BLaER1 treated with 17β-estradiol and CSF1 and Interleukin-3, amounts not matched to agents 10 nM and 100 nM (cell line): ENCODE results near the gene MBD3L2B.
A peak's percentile ranks its signal among the peaks of the same experiment; 100 is the strongest.

Experiments used
- H3K27ac ChIP-seq, 11 experiments: shearing (Covaris generic); formaldehyde crosslinking; 2 replicates each; pipeline ENCODE4 v1.8.1; 2022
- H3K27me3 ChIP-seq, 11 experiments: shearing (Covaris generic); formaldehyde crosslinking; 2 replicates each; pipeline ENCODE4 v1.8.1; 2022
- H3K36me3 ChIP-seq, 11 experiments: shearing (Covaris generic); formaldehyde crosslinking; 2 replicates each; pipeline ENCODE4 v1.8.1; 2022
- H3K4me1 ChIP-seq, 10 experiments: shearing (Covaris generic); formaldehyde crosslinking; 2 replicates each; pipeline ENCODE4 v1.8.1; 2022
- H3K4me2 ChIP-seq, 11 experiments: shearing (Covaris generic); formaldehyde crosslinking; 2 replicates each; pipeline ENCODE4 v1.8.1; 2022
- H3K4me3 ChIP-seq, 10 experiments: shearing (Covaris generic); formaldehyde crosslinking; 2 replicates each; pipeline ENCODE4 v1.8.1; 2022
- H3K9ac ChIP-seq, 11 experiments: shearing (Covaris generic); formaldehyde crosslinking; 2 replicates each; pipeline ENCODE4 v1.8.1; 2022
- H3K9me3 ChIP-seq, 11 experiments: shearing (Covaris generic); formaldehyde crosslinking; replicated peaks in 1 of 11; 2 replicates each; pipeline ENCODE4 v1.8.1; 2022
- H4K20me1 ChIP-seq, 11 experiments: shearing (Covaris generic); formaldehyde crosslinking; 2 replicates each; pipeline ENCODE4 v1.8.1; 2022
- Cebpa-rat ChIP-seq, 11 experiments: shearing (Covaris generic); IDR thresholded peaks; 2 replicates each; pipeline ENCODE4 v1.8.1; 2022

MBD3L2B gene

GRCh38 chr19:6997679-6998445 is 23.4 kb downstream of the MBD3L2B start:
- no peaks in the 10 kb centered on the region for H4K20me1 ChIP-seq
- peak overlapping the region in 3 of 11 experiments; percentile 57 to 65 (median 57); a peak in 5 of 22 replicates for H3K27ac ChIP-seq
- H3K9ac ChIP-seq: peak overlapping the region in 3 of 11 experiments; percentile 28 to 59 (median 54); a peak in 5 of 22 replicates
- peaks cover 5 to 38% (median 12%) of the 10 kb centered on the region in 11 experiments; a peak in 14 of 22 replicates for H3K9me3 ChIP-seq
- H3K4me2 ChIP-seq: peak overlapping the region in 5 of 11 experiments; percentile 31 to 94 (median 59); a peak in 10 of 22 replicates
- peak overlapping the region in 2 of 10 experiments; percentile 30 to 46; a peak in 4 of 20 replicates for H3K4me3 ChIP-seq
- TF ChIP-seq Cebpa-rat (IDR thresholded peaks at IDR 0.05): no peak
- H3K36me3 ChIP-seq: peaks cover 0 to 12% (median 0%) of the 10 kb centered on the region in 11 experiments; a peak in 2 of 22 replicates
- H3K27me3 ChIP-seq: no peaks in the 10 kb centered on the region
- H3K4me1 ChIP-seq: peaks cover 0 to 69% (median 15%) of the 10 kb centered on the region in 10 experiments; a peak in 13 of 20 replicates

DNA sequence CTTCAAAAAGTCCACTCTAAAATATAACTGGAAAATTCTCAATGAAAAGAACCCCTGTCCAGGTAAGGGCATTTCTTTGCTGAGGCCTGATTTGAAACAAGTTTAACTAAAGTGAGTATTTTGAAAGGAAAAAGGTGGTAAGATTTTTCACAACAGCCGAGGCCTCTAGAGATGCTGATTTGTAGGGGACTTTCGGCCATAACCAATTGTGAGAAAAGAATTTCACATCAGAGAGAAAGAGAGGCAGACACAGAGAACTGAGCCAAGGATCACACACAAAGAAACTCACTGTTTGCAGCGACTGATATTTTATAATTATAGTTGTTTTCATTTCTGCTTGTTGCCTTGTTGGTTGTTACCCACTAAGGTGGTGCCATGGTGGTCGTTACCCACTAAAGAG is 24.4 kb downstream of the MBD3L2B start:
- peak overlapping the region in 2 of 11 experiments; percentile 54 to 59; a peak in 2 of 22 replicates for H3K9ac ChIP-seq
- H3K27me3 ChIP-seq: no peaks in the 10 kb centered on the region
- peak overlapping the region in 2 of 10 experiments; percentile 30 to 46; a peak in 4 of 20 replicates for H3K4me3 ChIP-seq
- peaks cover 0 to 12% (median 0%) of the 10 kb centered on the region in 11 experiments; a peak in 2 of 22 replicates for H3K36me3 ChIP-seq
- H3K4me2 ChIP-seq: peak overlapping the region in 3 of 11 experiments; percentile 59 to 94 (median 91); a peak in 5 of 22 replicates
- H4K20me1 ChIP-seq: no peaks in the 10 kb centered on the region
- H3K4me1 ChIP-seq: peaks cover 0 to 59% (median 15%) of the 10 kb centered on the region in 10 experiments; a peak in 13 of 20 replicates
- no peak for TF ChIP-seq Cebpa-rat (IDR thresholded peaks at IDR 0.05)
- peaks cover 5 to 38% (median 12%) of the 10 kb centered on the region in 11 experiments; a peak in 14 of 22 replicates for H3K9me3 ChIP-seq
- H3K27ac ChIP-seq: peak overlapping the region in 3 of 11 experiments; percentile 57 to 65 (median 57); a peak in 4 of 22 replicates

GRCh38 chr19:6995054-6995453 is 26.2 kb downstream of the MBD3L2B start:
- H3K27me3 ChIP-seq: no peaks in the 10 kb centered on the region
- H3K4me2 ChIP-seq: no peak overlapping the region
- H3K4me1 ChIP-seq: peaks cover 0 to 53% (median 14%) of the 10 kb centered on the region in 10 experiments; a peak in 13 of 20 replicates
- peaks cover 5 to 38% (median 12%) of the 10 kb centered on the region in 11 experiments; a peak in 14 of 22 replicates for H3K9me3 ChIP-seq
- peaks cover 0 to 13% (median 0%) of the 10 kb centered on the region in 11 experiments; a peak in 2 of 22 replicates for H3K36me3 ChIP-seq
- no peaks in the 10 kb centered on the region for H4K20me1 ChIP-seq
- no peak overlapping the region for H3K4me3 ChIP-seq
- no peak for TF ChIP-seq Cebpa-rat (IDR thresholded peaks at IDR 0.05)
- H3K9ac ChIP-seq: no peak overlapping the region
- no peak overlapping the region for H3K27ac ChIP-seq

DNA sequence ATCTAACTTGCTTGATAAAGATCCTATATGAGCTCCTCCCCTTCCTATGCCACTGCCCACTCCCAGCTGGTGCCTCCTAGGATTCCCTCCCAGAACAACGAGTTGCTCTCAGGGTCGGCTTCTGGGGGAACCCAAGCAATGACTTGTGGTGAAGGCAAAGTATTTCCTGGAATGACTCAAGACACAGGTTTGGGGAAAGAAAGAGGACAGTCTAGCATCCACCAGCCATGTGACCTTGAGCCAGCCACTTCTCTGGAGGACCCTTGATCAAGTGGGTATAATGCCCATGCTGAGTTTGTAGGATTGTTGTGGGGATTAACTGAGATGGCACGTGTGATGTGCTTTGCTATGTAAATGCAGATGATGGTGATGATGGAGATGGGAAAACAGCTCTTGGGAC is 33.0 kb downstream of the MBD3L2B start:
- H3K27ac ChIP-seq: peak overlapping the region in 8 of 11 experiments; percentile 18 to 69 (median 47); a peak in 13 of 22 replicates
- no peak overlapping the region for H3K4me3 ChIP-seq
- no peak for TF ChIP-seq Cebpa-rat (IDR thresholded peaks at IDR 0.05)
- H3K4me1 ChIP-seq: peaks cover 0 to 38% (median 21%) of the 10 kb centered on the region in 10 experiments; a peak in 15 of 20 replicates
- peak overlapping the region in 8 of 11 experiments; percentile 15 to 82 (median 56); a peak in 13 of 22 replicates for H3K4me2 ChIP-seq
- H3K36me3 ChIP-seq: peaks cover 0 to 44% (median 0%) of the 10 kb centered on the region in 11 experiments; a peak in 6 of 22 replicates
- H3K9me3 ChIP-seq: peaks cover 34 to 56% (median 38%) of the 10 kb centered on the region in 11 experiments
- H3K27me3 ChIP-seq: no peaks in the 10 kb centered on the region
- H3K9ac ChIP-seq: no peak overlapping the region
- H4K20me1 ChIP-seq: no peaks in the 10 kb centered on the region

GRCh38 chr19:6987850-6988249 is 33.4 kb downstream of the MBD3L2B start:
- peak overlapping the region in 8 of 11 experiments; percentile 18 to 69 (median 47); a peak in 12 of 22 replicates for H3K27ac ChIP-seq
- H3K27me3 ChIP-seq: no peaks in the 10 kb centered on the region
- H3K4me2 ChIP-seq: peak overlapping the region in 8 of 11 experiments; percentile 15 to 82 (median 56); a peak in 13 of 22 replicates
- peaks cover 36 to 60% (median 42%) of the 10 kb centered on the region in 11 experiments for H3K9me3 ChIP-seq
- H3K4me1 ChIP-seq: peaks cover 0 to 38% (median 21%) of the 10 kb centered on the region in 10 experiments; a peak in 15 of 20 replicates
- H3K9ac ChIP-seq: no peak overlapping the region
- no peaks in the 10 kb centered on the region for H4K20me1 ChIP-seq
- TF ChIP-seq Cebpa-rat (IDR thresholded peaks at IDR 0.05): peak in 3 of 11 experiments; percentile 5 to 66 (median 41); a peak in 4 of 22 replicates
- no peak overlapping the region for H3K4me3 ChIP-seq
- H3K36me3 ChIP-seq: peaks cover 0 to 48% (median 0%) of the 10 kb centered on the region in 11 experiments; a peak in 6 of 22 replicates

DNA sequence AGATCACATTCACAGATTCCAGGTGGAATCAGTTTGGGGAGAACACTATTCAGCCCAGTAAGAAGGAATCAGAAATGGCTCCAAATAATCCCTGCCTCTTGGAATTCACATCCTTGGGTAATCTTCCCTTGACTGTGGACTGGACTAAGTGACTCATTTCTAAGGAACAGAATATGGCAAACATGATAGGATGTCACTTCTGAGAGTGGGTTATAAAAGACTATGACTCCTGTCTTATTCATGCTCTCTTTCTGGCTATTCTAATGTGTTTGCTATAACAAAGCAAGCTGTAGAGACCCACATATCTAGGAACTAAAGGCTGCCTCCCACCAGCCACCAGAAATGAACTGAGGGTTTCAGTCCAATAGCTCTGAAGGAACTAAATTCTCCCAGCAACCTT is 37.8 kb downstream of the MBD3L2B start:
- peaks cover 40 to 68% (median 52%) of the 10 kb centered on the region in 11 experiments for H3K9me3 ChIP-seq
- H3K9ac ChIP-seq: no peak overlapping the region
- H3K27ac ChIP-seq: no peak overlapping the region
- H3K4me2 ChIP-seq: no peak overlapping the region
- no peaks in the 10 kb centered on the region for H4K20me1 ChIP-seq
- H3K4me3 ChIP-seq: no peak overlapping the region
- no peak for TF ChIP-seq Cebpa-rat (IDR thresholded peaks at IDR 0.05)
- peaks cover 0 to 84% (median 0%) of the 10 kb centered on the region in 11 experiments; a peak in 6 of 22 replicates for H3K36me3 ChIP-seq
- H3K4me1 ChIP-seq: peaks cover 0 to 15% (median 9%) of the 10 kb centered on the region in 10 experiments; a peak in 12 of 20 replicates
- H3K27me3 ChIP-seq: no peaks in the 10 kb centered on the region

GRCh38 chr19:6979399-6979798 is 41.8 kb downstream of the MBD3L2B start:
- Histone ChIP-seq H3K9ac (no peak overlapping the region), H3K4me1 (peaks cover 0 to 8% (median 4%) of the 10 kb centered on the region in 10 experiments; a peak in 14 of 20 replicates), H4K20me1 (no peaks in the 10 kb centered on the region), H3K36me3 (peaks cover 0 to 88% (median 0%) of the 10 kb centered on the region in 11 experiments; a peak in 5 of 22 replicates), H3K27me3 (no peaks in the 10 kb centered on the region), H3K4me3 (no peak overlapping the region), H3K27ac (no peak overlapping the region), H3K9me3 (peaks cover 36 to 69% (median 57%) of the 10 kb centered on the region in 11 experiments), H3K4me2 (no peak overlapping the region)
- no peak for TF ChIP-seq Cebpa-rat (IDR thresholded peaks at IDR 0.05)

GRCh38 chr19:6976197-6976596 is 45.0 kb downstream of the MBD3L2B start:
- H4K20me1 ChIP-seq: no peaks in the 10 kb centered on the region
- no peaks in the 10 kb centered on the region for H3K27me3 ChIP-seq
- peaks cover 0 to 81% (median 0%) of the 10 kb centered on the region in 11 experiments; a peak in 4 of 22 replicates for H3K36me3 ChIP-seq
- no peak overlapping the region for H3K27ac ChIP-seq
- H3K4me2 ChIP-seq: no peak overlapping the region
- H3K4me3 ChIP-seq: no peak overlapping the region
- TF ChIP-seq Cebpa-rat (IDR thresholded peaks at IDR 0.05): no peak
- H3K9ac ChIP-seq: no peak overlapping the region
- peaks cover under 1 to 22% (median 8%) of the 10 kb centered on the region in 10 experiments; a peak in 16 of 20 replicates for H3K4me1 ChIP-seq
- H3K9me3 ChIP-seq: peaks cover 32 to 51% (median 42%) of the 10 kb centered on the region in 11 experiments
